ENCODE data around the gene KRT25. TPM values are rescaled to one million over a fixed set of nuclear protein-coding genes. Genes with fewer than 3 reads are reported as not detected.

The KRT25 gene
- total RNA-seq, 1 donor from 2014 or later: not detected

DNA sequence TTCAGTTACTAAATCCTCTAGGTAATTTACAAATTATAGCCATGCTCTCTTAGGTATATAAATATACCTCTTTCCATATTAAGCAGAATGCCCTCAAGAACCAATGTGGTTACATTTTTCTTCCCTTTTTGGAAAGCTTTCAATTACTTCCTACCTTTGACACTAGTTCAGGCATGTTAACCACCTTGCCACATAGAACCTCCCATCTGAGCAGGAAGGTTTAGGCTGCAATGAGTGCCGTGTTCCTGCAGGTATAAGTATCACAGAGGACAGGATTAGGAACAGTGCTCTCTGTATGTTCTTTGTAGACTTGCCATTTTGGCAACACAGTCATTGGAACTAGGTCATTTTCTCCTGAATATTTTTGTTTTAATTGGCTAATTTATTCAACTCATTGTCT lies 20.1 kb downstream of the KRT25 start:
- Mint-ChIP-seq H3K9me3 (ENCODE audit: low read depth) (peaks cover 3% of the 10 kb centered on the region), H3K4me1 (ENCODE audit: low read depth) (no peaks in the 10 kb centered on the region), H3K27ac (no peak overlapping the region), H3K36me3 (ENCODE audit: insufficient read depth) (no peaks in the 10 kb centered on the region), H3K4me3 (ENCODE audit: low read depth) (no peak overlapping the region), H3K27me3 (no peaks in the 10 kb centered on the region)
- no peak for DNase-seq (ENCODE audit: low spot score, unreplicated experiment)
- TF ChIP-seq, protein P1, sequence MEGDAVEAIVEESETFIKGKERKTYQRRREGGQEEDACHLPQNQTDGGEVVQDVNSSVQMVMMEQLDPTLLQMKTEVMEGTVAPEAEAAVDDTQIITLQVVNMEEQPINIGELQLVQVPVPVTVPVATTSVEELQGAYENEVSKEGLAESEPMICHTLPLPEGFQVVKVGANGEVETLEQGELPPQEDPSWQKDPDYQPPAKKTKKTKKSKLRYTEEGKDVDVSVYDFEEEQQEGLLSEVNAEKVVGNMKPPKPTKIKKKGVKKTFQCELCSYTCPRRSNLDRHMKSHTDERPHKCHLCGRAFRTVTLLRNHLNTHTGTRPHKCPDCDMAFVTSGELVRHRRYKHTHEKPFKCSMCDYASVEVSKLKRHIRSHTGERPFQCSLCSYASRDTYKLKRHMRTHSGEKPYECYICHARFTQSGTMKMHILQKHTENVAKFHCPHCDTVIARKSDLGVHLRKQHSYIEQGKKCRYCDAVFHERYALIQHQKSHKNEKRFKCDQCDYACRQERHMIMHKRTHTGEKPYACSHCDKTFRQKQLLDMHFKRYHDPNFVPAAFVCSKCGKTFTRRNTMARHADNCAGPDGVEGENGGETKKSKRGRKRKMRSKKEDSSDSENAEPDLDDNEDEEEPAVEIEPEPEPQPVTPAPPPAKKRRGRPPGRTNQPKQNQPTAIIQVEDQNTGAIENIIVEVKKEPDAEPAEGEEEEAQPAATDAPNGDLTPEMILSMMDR (IDR thresholded peaks at IDR 0.05; ENCODE audit: unreplicated experiment): no peak

DNA sequence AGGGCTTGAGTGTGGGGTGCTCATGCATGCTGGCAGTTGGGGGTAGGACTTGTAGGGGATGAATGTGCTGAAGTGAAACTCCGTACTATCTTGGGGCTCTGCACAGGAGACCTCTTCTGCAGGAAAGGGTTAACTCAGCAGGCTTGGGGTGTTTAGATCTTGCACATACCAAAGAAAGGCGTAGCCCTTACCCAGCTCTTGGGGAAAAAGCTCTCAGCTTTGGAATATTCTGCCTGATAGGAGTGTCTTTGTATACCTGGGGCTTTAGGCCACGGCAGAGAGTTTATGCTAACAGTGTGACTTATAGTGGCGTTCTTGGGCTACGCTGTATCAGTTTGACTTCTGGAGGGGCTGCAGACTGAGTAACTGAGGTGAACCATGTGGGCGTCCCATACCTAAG lies 21.1 kb downstream of the KRT25 start:
- no peak overlapping the region for H3K27ac Mint-ChIP-seq
- H3K4me3 Mint-ChIP-seq (ENCODE audit: low read depth): no peak overlapping the region
- DNase-seq (ENCODE audit: low spot score, unreplicated experiment): no peak
- peaks cover 3% of the 10 kb centered on the region for H3K9me3 Mint-ChIP-seq (ENCODE audit: low read depth)
- H3K27me3 Mint-ChIP-seq: no peaks in the 10 kb centered on the region
- no peaks in the 10 kb centered on the region for H3K36me3 Mint-ChIP-seq (ENCODE audit: insufficient read depth)
- TF ChIP-seq, protein P1 (IDR thresholded peaks at IDR 0.05; ENCODE audit: unreplicated experiment): no peak
- H3K4me1 Mint-ChIP-seq (ENCODE audit: low read depth): no peaks in the 10 kb centered on the region

DNA sequence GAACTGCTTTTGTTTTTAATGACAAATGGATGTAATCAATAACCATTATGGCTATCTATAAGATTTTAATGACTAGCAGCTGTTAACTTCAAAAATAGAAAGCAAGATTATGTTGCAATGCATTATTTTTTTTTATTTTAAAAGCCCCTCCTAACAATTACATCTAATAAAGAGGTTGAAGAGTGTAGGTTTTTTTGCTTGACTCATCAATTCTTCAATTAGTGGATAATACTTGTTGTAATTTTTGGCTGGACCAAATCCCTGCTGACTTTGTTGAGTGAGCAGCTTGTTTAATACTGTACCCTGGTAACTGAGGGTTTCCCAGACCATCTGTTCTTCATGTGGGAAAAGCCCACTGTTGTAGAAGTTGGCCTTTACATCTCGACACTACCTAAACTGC lies 24.2 kb downstream of the KRT25 start:
- TF ChIP-seq, protein P1 (IDR thresholded peaks at IDR 0.05; ENCODE audit: unreplicated experiment): no peak
- peaks cover 3% of the 10 kb centered on the region for H3K9me3 Mint-ChIP-seq (ENCODE audit: low read depth)
- H3K27ac Mint-ChIP-seq: no peak overlapping the region
- no peaks in the 10 kb centered on the region for H3K36me3 Mint-ChIP-seq (ENCODE audit: insufficient read depth)
- no peak for DNase-seq (ENCODE audit: low spot score, unreplicated experiment)
- H3K4me3 Mint-ChIP-seq (ENCODE audit: low read depth): no peak overlapping the region
- H3K4me1 Mint-ChIP-seq (ENCODE audit: low read depth): no peaks in the 10 kb centered on the region
- H3K27me3 Mint-ChIP-seq: no peaks in the 10 kb centered on the region

DNA sequence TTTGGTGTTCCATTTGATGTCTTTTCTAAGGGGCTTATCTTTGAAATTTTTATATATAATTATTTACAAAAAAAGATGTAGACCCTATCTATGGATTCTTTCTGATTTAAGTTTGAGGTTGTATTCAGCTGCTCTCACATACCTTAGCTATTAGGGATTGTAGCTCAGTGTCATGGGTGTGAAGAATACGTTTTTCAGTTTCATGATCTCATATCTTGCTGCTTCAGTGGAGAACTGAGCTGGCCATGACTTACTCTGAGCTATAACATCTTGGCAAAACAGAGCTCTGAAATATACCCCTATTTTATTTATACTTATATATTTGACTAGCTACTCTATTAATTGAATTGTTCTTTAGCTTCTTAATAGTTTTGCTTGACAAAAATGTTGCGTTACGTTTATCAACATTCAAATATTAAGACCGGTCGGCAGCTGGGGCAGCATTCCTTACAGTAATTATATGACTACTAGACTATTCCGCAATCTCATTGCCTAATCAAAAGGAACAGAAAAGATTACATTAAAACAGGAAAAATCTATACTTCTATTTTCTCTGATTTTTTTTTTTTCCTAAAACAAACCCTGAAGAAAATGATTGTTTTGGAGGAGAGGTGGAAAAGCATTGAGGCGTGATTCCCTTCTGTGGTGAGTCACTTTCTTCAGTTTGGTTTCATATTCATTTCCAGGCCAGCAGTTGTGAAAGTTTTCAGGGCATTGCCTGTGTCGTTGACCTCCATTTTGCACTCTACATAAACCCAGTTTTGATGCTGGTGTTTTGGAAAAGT lies 27.5 kb downstream of the KRT25 start:
- no peaks in the 10 kb centered on the region for H3K36me3 Mint-ChIP-seq (ENCODE audit: insufficient read depth)
- no peak for DNase-seq (ENCODE audit: low spot score, unreplicated experiment)
- H3K27ac Mint-ChIP-seq: no peak overlapping the region
- no peaks in the 10 kb centered on the region for H3K9me3 Mint-ChIP-seq (ENCODE audit: low read depth)
- H3K4me3 Mint-ChIP-seq (ENCODE audit: low read depth): no peak overlapping the region
- H3K27me3 Mint-ChIP-seq: peaks cover 7% of the 10 kb centered on the region
- TF ChIP-seq, protein P1 (IDR thresholded peaks at IDR 0.05; ENCODE audit: unreplicated experiment): no peak
- no peaks in the 10 kb centered on the region for H3K4me1 Mint-ChIP-seq (ENCODE audit: low read depth)

DNA sequence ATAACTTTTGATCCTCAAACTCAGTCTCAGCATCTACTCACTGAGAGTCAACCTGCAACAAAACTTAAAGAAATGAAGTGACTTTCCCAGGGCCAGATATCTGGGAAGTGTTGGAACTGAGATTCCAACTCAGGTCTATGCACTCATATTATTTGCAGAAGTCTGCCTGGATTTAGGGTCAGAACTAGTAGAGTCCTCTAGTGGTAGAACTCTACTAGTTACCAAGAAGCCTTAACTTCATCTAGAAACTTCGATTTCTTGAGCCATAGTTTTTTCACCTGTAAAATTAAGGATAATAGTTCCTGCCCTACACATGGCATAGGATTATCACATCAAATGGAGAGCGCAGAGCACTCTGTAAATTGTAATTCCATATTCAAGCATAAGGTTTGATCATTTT lies 28.2 kb downstream of the KRT25 start:
- no peaks in the 10 kb centered on the region for H3K4me1 Mint-ChIP-seq (ENCODE audit: low read depth)
- TF ChIP-seq, protein P1 (IDR thresholded peaks at IDR 0.05; ENCODE audit: unreplicated experiment): peak; percentile 43
- no peak overlapping the region for H3K27ac Mint-ChIP-seq
- H3K27me3 Mint-ChIP-seq: peaks cover 7% of the 10 kb centered on the region
- no peaks in the 10 kb centered on the region for H3K9me3 Mint-ChIP-seq (ENCODE audit: low read depth)
- H3K36me3 Mint-ChIP-seq (ENCODE audit: insufficient read depth): no peaks in the 10 kb centered on the region
- DNase-seq (ENCODE audit: low spot score, unreplicated experiment): no peak
- no peak overlapping the region for H3K4me3 Mint-ChIP-seq (ENCODE audit: low read depth)
